Smooth muscle cell (in vitro differentiated cells): Measurements from ENCODE around the gene NPL. TPM values are rescaled to one million over a fixed set of nuclear protein-coding genes. Genes with fewer than 3 reads are reported as not detected.

Experiments
- DNase-seq: peaks from one replicate; lab custom pipeline; 2025; ENCODE audit not compliant: unreplicated experiment; lab: John Stamatoyannopoulos, UW
- H2AFZ ChIP-seq: fragments of 200-600 bp; sonication (generic); 2 replicates; pipeline ENCODE4 v1.6.0; 2016; ENCODE audit warnings: antibody characterized with exemption, low read depth, mild to moderate bottlenecking
- H3F3A ChIP-seq: fragments of 200-600 bp; sonication (generic); 2 replicates; pipeline ENCODE4 v1.6.0; 2017; ENCODE audit warnings: antibody characterized with exemption, low read depth
- H3K27ac ChIP-seq: fragments of 200-600 bp; sonication (generic); 2 replicates; pipeline ENCODE4 v1.5.1; 2016; ENCODE audit warnings: low read depth, mild to moderate bottlenecking
- H3K27me3 ChIP-seq: fragments of 200-600 bp; sonication (generic); 2 replicates; pipeline ENCODE4 v1.6.1; 2016; ENCODE audit warnings: low read depth, mild to moderate bottlenecking
- H3K36me3 ChIP-seq: fragments of 200-600 bp; sonication (generic); 2 replicates; pipeline ENCODE4 v1.5.1; 2016; ENCODE audit warnings: low read depth
- H3K4me1 ChIP-seq: fragments of 200-600 bp; sonication (generic); 2 replicates; pipeline ENCODE4 v1.5.1; 2016; ENCODE audit warnings: low read depth
- H3K4me2 ChIP-seq: fragments of 200-600 bp; sonication (generic); 2 replicates; pipeline ENCODE4 v1.6.0; 2016; ENCODE audit warnings: mild to moderate bottlenecking
- H3K4me3 ChIP-seq: fragments of 200-600 bp; sonication (generic); 2 replicates; pipeline ENCODE4 v1.5.1; 2016; ENCODE audit warnings: mild to moderate bottlenecking
- H3K79me2 ChIP-seq: fragments of 200-600 bp; sonication (generic); 2 replicates; pipeline ENCODE4 v1.6.0; 2016; ENCODE audit warnings: low read depth, mild to moderate bottlenecking
- H3K9ac ChIP-seq: fragments of 200-600 bp; sonication (generic); 2 replicates; pipeline ENCODE4 v1.6.0; 2016; ENCODE audit warnings: low read depth
- H3K9me3 ChIP-seq: fragments of 200-600 bp; sonication (generic); replicated peaks from 2 replicates; pipeline ENCODE4 v1.5.1; 2016; ENCODE audit warnings: low read depth
- H4K20me1 ChIP-seq: fragments of 200-600 bp; sonication (generic); 2 replicates; pipeline ENCODE4 v1.6.0; 2016; ENCODE audit warnings: low read depth
- whole genome bisulfite sequencing: methylation state at CpG from one replicate; pipeline ENCODE4 v1.1.7; 2016; ENCODE audit warnings: low lambda C conversion rate; 5-methylcytosine and 5-hydroxymethylcytosine counted together
- polyA plus RNA-seq: library from polyadenylated mRNA; unstranded; fragments of >200 nt; fragmentation: Nextera tagmentation; extraction: Ambion mirVana; gene quantifications from 2 replicates; pipeline ENCODE4 v1.2.1, GENCODE V29; 2016
- total RNA-seq: library from RNA; depleted of rRNA; stranded (reverse); fragments of >200 nt; gene quantifications from 2 replicates; pipeline ENCODE4 v1.2.3, GENCODE V29; 2014
- TF ChIP-seq, protein P1 (sequence below): fragments of 200-600 bp; sonication (generic); IDR thresholded peaks from 2 replicates; pipeline ENCODE4 v1.5.1; 2017; ENCODE audit warnings: borderline replicate concordance, mild to moderate bottlenecking, antibody characterized with exemption; ENCODE audit not compliant: insufficient read depth, poor library complexity, severe bottlenecking

NPL gene
- total and polyA plus RNA-seq, 2 experiments from 2014 or later = 1.3 to 1.4 TPM

DNA sequence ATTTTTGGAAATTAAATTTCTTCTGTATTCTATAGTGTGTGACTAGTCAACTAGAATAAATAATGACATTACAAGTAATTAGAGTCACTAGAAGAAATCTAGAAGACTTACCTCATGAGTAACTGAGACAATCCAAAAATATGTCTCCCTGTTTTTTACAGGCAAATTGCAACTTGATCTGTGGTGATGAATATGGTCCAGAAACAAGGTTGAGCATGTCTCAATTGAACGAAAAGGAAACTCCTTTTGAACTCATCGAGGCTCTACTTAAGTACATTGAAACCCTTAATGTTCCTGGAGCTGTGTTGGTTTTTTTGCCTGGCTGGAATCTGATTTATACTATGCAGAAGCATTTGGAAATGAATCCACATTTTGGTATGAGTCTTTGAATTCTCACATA is 86.3 kb downstream of the NPL start:
- Histone ChIP-seq H3K9me3 (no peaks in the 10 kb centered on the region), H3K79me2 (peaks cover 15% of the 10 kb centered on the region), H2AFZ (no peak overlapping the region), H3K4me2 (no peak overlapping the region), H3K4me3 (no peak overlapping the region), H3K36me3 (peaks cover 62% of the 10 kb centered on the region), H3K27me3 (no peaks in the 10 kb centered on the region), H3K4me1 (no peaks in the 10 kb centered on the region), H3F3A (peaks cover 8% of the 10 kb centered on the region), H4K20me1 (peaks cover 46% of the 10 kb centered on the region), H3K9ac (no peak overlapping the region), H3K27ac (no peak overlapping the region)
- no peak for DNase-seq
- 94% methylated on average over 2 of the region's 2 CpGs for WGBS
- TF ChIP-seq, protein P1, sequence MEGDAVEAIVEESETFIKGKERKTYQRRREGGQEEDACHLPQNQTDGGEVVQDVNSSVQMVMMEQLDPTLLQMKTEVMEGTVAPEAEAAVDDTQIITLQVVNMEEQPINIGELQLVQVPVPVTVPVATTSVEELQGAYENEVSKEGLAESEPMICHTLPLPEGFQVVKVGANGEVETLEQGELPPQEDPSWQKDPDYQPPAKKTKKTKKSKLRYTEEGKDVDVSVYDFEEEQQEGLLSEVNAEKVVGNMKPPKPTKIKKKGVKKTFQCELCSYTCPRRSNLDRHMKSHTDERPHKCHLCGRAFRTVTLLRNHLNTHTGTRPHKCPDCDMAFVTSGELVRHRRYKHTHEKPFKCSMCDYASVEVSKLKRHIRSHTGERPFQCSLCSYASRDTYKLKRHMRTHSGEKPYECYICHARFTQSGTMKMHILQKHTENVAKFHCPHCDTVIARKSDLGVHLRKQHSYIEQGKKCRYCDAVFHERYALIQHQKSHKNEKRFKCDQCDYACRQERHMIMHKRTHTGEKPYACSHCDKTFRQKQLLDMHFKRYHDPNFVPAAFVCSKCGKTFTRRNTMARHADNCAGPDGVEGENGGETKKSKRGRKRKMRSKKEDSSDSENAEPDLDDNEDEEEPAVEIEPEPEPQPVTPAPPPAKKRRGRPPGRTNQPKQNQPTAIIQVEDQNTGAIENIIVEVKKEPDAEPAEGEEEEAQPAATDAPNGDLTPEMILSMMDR = no peak

GRCh38 chr1:182877331-182877730 is 87.8 kb downstream of the NPL start:
- Histone ChIP-seq H3F3A (peaks cover 18% of the 10 kb centered on the region), H3K27ac (no peak overlapping the region), H3K79me2 (peaks cover 15% of the 10 kb centered on the region), H2AFZ (no peak overlapping the region), H3K4me2 (no peak overlapping the region), H3K4me3 (no peak overlapping the region), H3K36me3 (peaks cover 71% of the 10 kb centered on the region), H3K4me1 (no peaks in the 10 kb centered on the region), H3K9me3 (no peaks in the 10 kb centered on the region), H3K27me3 (no peaks in the 10 kb centered on the region), H4K20me1 (peaks cover 43% of the 10 kb centered on the region), H3K9ac (no peak overlapping the region)
- TF ChIP-seq, protein P1 = no peak
- no peak for DNase-seq

- H4K20me1 ChIP-seq = peaks cover 43% of the 10 kb centered on the region
- H3K9me3 ChIP-seq = no peaks in the 10 kb centered on the region
- H3K27me3 ChIP-seq = no peaks in the 10 kb centered on the region
- H3F3A ChIP-seq = peaks cover 21% of the 10 kb centered on the region
- H3K4me1 ChIP-seq = no peaks in the 10 kb centered on the region
- H3K79me2 ChIP-seq = peaks cover 15% of the 10 kb centered on the region
- H3K27ac ChIP-seq = no peak overlapping the region
- no peak overlapping the region for H3K4me2 ChIP-seq
- DNase-seq = no peak
- H3K36me3 ChIP-seq = peaks cover 71% of the 10 kb centered on the region
- H3K4me3 ChIP-seq = no peak overlapping the region
- H3K9ac ChIP-seq = no peak overlapping the region
- 97% methylated on average over 7 of the region's 7 CpGs for WGBS
- no peak overlapping the region for H2AFZ ChIP-seq
- TF ChIP-seq, protein P1 = no peak
Observed at GRCh38 chr1:182877842-182878241, 88.3 kb downstream of the NPL start.

Other genes with a start within 250 kb of the NPL start
- 4.1 and 4.7 TPM in 2 replicates for gene RNASEL, start 200.5 kb upstream of the NPL start, total RNA-seq
- gene RNASEL, start 200.5 kb upstream of the NPL start, polyA plus RNA-seq = 2.2 and 4.5 TPM in 2 replicates
- 2.9 and 3.0 TPM in 2 replicates for gene RGS16, start 185.4 kb upstream of the NPL start, total RNA-seq
- gene RGS16, start 185.4 kb upstream of the NPL start, polyA plus RNA-seq = 6.9 and 9.9 TPM in 2 replicates
- gene RGS8, start 105.2 kb upstream of the NPL start, total RNA-seq = not detected in 2 replicates
- gene RGS8, start 105.2 kb upstream of the NPL start, polyA plus RNA-seq = not detected in 2 replicates
- 99.2 and 138 TPM in 2 replicates for gene DHX9, start 49.6 kb downstream of the NPL start, total RNA-seq
- 65.4 and 69.5 TPM in 2 replicates for gene DHX9, start 49.6 kb downstream of the NPL start, polyA plus RNA-seq
- gene SHCBP1L, start 163.4 kb downstream of the NPL start, total RNA-seq = not detected in 2 replicates
- not detected in 2 replicates for gene SHCBP1L, start 163.4 kb downstream of the NPL start, polyA plus RNA-seq
- gene LAMC1, start 233.6 kb downstream of the NPL start, total RNA-seq = 137 and 156 TPM in 2 replicates
- gene LAMC1, start 233.6 kb downstream of the NPL start, polyA plus RNA-seq = 64.9 and 71.0 TPM in 2 replicates